OCI-LY1 (cell line): ENCODE data around the gene LRRC36.
A peak's percentile ranks its signal among the peaks of the same experiment; 100 is the strongest.

Source experiments
- H2AFZ ChIP-seq: fragments of 200-600 bp; sonication (generic), shearing (Covaris generic); 2 replicates; pipeline ENCODE4 v1.6.0; 2014; ENCODE audit warnings: antibody characterized with exemption, mild to moderate bottlenecking, low read length
- H3F3A ChIP-seq: fragments of 200-600 bp; sonication (generic), shearing (Covaris generic); 2 replicates; pipeline ENCODE4 v1.6.0; 2014; ENCODE audit warnings: mild to moderate bottlenecking, antibody characterized with exemption, low read length, moderate library complexity; ENCODE audit not compliant: insufficient read depth
- H3K27ac ChIP-seq: fragments of 200-600 bp; sonication (generic); 2 replicates; pipeline ENCODE4 v1.5.1; 2014; ENCODE audit warnings: low read length, mixed run types, mild to moderate bottlenecking, low read depth; ENCODE audit not compliant: poor library complexity, severe bottlenecking
- H3K27me3 ChIP-seq: fragments of 200-600 bp; sonication (generic); 2 replicates; pipeline ENCODE4 v1.6.0; 2014; ENCODE audit warnings: antibody characterized with exemption, mild to moderate bottlenecking, low read length, moderate library complexity; ENCODE audit not compliant: insufficient read depth
- H3K36me3 ChIP-seq: fragments of 200-600 bp; sonication (generic); 2 replicates; pipeline ENCODE4 v1.6.1; 2014; ENCODE audit warnings: mild to moderate bottlenecking, antibody characterized with exemption, low read length, moderate library complexity, mixed read lengths; ENCODE audit not compliant: insufficient read depth
- H3K4me1 ChIP-seq: fragments of 200-600 bp; sonication (generic); 2 replicates; pipeline ENCODE4 v1.5.1; 2014; ENCODE audit warnings: mild to moderate bottlenecking, low read length, moderate library complexity; ENCODE audit not compliant: insufficient read depth, severe bottlenecking
- H3K4me2 ChIP-seq: fragments of 200-600 bp; sonication (generic), shearing (Covaris generic); 2 replicates; pipeline ENCODE4 v1.6.1; 2014; ENCODE audit warnings: low read length
- H3K4me3 ChIP-seq: fragments of 200-600 bp; sonication (generic); 2 replicates; pipeline ENCODE4 v1.5.1; 2014; ENCODE audit warnings: low read length, low read depth, mild to moderate bottlenecking, mixed read lengths; ENCODE audit not compliant: poor library complexity, severe bottlenecking
- H3K79me2 ChIP-seq: fragments of 200-600 bp; shearing (Covaris generic); 2 replicates; pipeline ENCODE4 v1.6.1; 2016; ENCODE audit warnings: mixed run types, low read length, mixed read lengths; ENCODE audit not compliant: insufficient read depth
- H3K9ac ChIP-seq: fragments of 200-600 bp; sonication (generic), shearing (Covaris generic); 2 replicates; pipeline ENCODE4 v1.6.1; 2014; ENCODE audit warnings: mild to moderate bottlenecking, low read length, mixed read lengths
- H3K9me2 ChIP-seq: fragments of 200-600 bp; sonication (generic), shearing (Covaris generic); 2 replicates; pipeline ENCODE4 v1.6.1; 2014; ENCODE audit warnings: low read depth, mild to moderate bottlenecking, low read length, mixed read lengths
- H3K9me3 ChIP-seq: fragments of 200-600 bp; shearing (Covaris generic); 2 replicates; pipeline ENCODE4 v1.6.1; 2014; ENCODE audit warnings: low read length, mixed read lengths
- H4K20me1 ChIP-seq: fragments of 200-600 bp; sonication (generic), shearing (Covaris generic); 2 replicates; pipeline ENCODE4 v1.6.0; 2016; ENCODE audit warnings: mild to moderate bottlenecking, low read length; ENCODE audit not compliant: insufficient read depth
- CTCF ChIP-seq: fragments of 200-600 bp; sonication (generic), shearing (Covaris generic); IDR thresholded peaks from 2 replicates; pipeline ENCODE4 v1.5.1; 2017; ENCODE audit warnings: mild to moderate bottlenecking, antibody characterized with exemption, low read length, moderate library complexity, mixed read lengths
- EZH2 ChIP-seq: fragments of 200-600 bp; sonication (generic), shearing (Covaris generic); IDR thresholded peaks from 2 replicates; pipeline ENCODE4 v1.8.0; 2017; ENCODE audit warnings: borderline replicate concordance, mixed run types, mild to moderate bottlenecking, antibody characterized with exemption, low read length, moderate library complexity, mixed read lengths

LRRC36 gene

GRCh38 chr16:67423611-67424260 lies 97.1 kb downstream of the LRRC36 start:
- H3K9ac ChIP-seq, result no peak overlapping the region
- H3K9me2 ChIP-seq, result no peaks in the 10 kb centered on the region
- no peak overlapping the region for H3K4me3 ChIP-seq
- no peaks in the 10 kb centered on the region for H3K79me2 ChIP-seq
- TF ChIP-seq EZH2 (no peak), CTCF (no peak)
- H3K27ac ChIP-seq, result no peak overlapping the region
- no peaks in the 10 kb centered on the region for H3F3A ChIP-seq
- H2AFZ ChIP-seq, result no peak overlapping the region
- H3K4me1 ChIP-seq, result peaks cover 6% of the 10 kb centered on the region
- H3K36me3 ChIP-seq, result no peaks in the 10 kb centered on the region
- peaks cover 16% of the 10 kb centered on the region for H3K27me3 ChIP-seq
- no peaks in the 10 kb centered on the region for H3K9me3 ChIP-seq
- H3K4me2 ChIP-seq, result no peak overlapping the region
- no peaks in the 10 kb centered on the region for H4K20me1 ChIP-seq

- H3K9ac ChIP-seq, result no peak overlapping the region
- H3K36me3 ChIP-seq, result no peaks in the 10 kb centered on the region
- no peaks in the 10 kb centered on the region for H4K20me1 ChIP-seq
- H3K79me2 ChIP-seq, result no peaks in the 10 kb centered on the region
- H3K4me3 ChIP-seq, result no peak overlapping the region
- no peak overlapping the region for H3K27ac ChIP-seq
- TF ChIP-seq EZH2, result no peak
- no peak for TF ChIP-seq CTCF
- no peaks in the 10 kb centered on the region for H3K9me3 ChIP-seq
- H2AFZ ChIP-seq, result no peak overlapping the region
- H3K4me2 ChIP-seq, result no peak overlapping the region
- H3K4me1 ChIP-seq, result peaks cover 6% of the 10 kb centered on the region
- no peaks in the 10 kb centered on the region for H3K9me2 ChIP-seq
- peaks cover 20% of the 10 kb centered on the region for H3K27me3 ChIP-seq
- H3F3A ChIP-seq, result no peaks in the 10 kb centered on the region
These were observed 97.6 kb downstream of the LRRC36 start for GRCh38 chr16:67424261-67424615.

- Histone ChIP-seq H4K20me1 (no peaks in the 10 kb centered on the region), H3K36me3 (no peaks in the 10 kb centered on the region), H3K27me3 (peaks cover 20% of the 10 kb centered on the region), H3K4me2 (peak overlapping the region; percentile 63), H3K9ac (no peak overlapping the region), H3K27ac (no peak overlapping the region), H3F3A (no peaks in the 10 kb centered on the region), H3K9me2 (no peaks in the 10 kb centered on the region), H2AFZ (no peak overlapping the region), H3K4me1 (peaks cover 6% of the 10 kb centered on the region), H3K4me3 (peak overlapping the region; percentile 44), H3K79me2 (no peaks in the 10 kb centered on the region), H3K9me3 (no peaks in the 10 kb centered on the region)
- no peak for TF ChIP-seq CTCF
- TF ChIP-seq EZH2, result no peak
These were observed 98.4 kb downstream of the LRRC36 start for GRCh38 chr16:67425061-67425460.
